Activated naive CD4-positive, alpha-beta T cell treated with anti-CD3 and anti-CD28 coated beads, Interleukin-2, amount 10 ng/mL, durations not matched to agents 7 days and 5 days (primary cell): ENCODE results near the gene ZNF816.
"Not testable (repeated sequence)": the region's sequence is repeated elsewhere in the genome, so short reads cannot be mapped to it uniquely, and the experiment has no call there.

Experiments used
- CTCF ChIA-PET: fragments of 350-600 bp; sonication (Branson Sonifier 250); formaldehyde crosslinking; loops from one replicate; lab custom pipeline; 2021; ENCODE audit warnings: antibody characterized with exemption; lab: Charles Lee
- DNase-seq: peaks from one replicate; pipeline ENCODE4 v3.0.0-alpha.2; 2020
- H3K27ac Mint-ChIP-seq: one replicate; pipeline ENCODE4 v1.8.0; 2021; ENCODE audit warnings: mild to moderate bottlenecking, moderate library complexity, mixed read lengths
- H3K27me3 Mint-ChIP-seq: one replicate; pipeline ENCODE4 v1.8.0; 2021; ENCODE audit warnings: mild to moderate bottlenecking, mixed read lengths
- H3K36me3 Mint-ChIP-seq: one replicate; pipeline ENCODE4 v1.8.0; 2021; ENCODE audit warnings: mixed read lengths
- H3K4me1 Mint-ChIP-seq: one replicate; pipeline ENCODE4 v1.8.0; 2021; ENCODE audit warnings: mixed read lengths
- H3K4me3 Mint-ChIP-seq: one replicate; pipeline ENCODE4 v1.8.0; 2021; ENCODE audit warnings: mild to moderate bottlenecking, moderate library complexity, mixed read lengths
- H3K9me3 Mint-ChIP-seq: one replicate; pipeline ENCODE4 v1.8.0; 2021; ENCODE audit warnings: mixed read lengths

The ZNF816 gene

DNA sequence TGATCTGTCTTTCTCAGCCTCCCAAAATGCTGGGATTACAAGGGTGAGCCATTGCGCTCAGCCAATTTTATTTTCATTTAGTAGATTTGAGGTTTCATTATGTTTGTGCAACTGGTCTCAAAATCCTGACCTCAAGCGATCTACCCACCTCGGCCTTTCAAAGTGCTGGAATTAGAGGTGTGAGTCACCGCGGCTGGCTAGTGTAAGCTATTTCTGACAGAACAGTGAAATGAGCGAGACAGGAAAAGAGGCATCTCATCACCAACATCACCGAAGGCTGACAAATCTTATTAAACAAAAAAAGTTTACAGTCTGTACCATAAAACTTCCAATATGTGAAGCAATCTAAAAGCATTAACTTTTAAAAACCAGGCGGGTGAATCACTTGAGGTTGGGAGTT lies 27.2 kb downstream of the ZNF816 start:
- Mint-ChIP-seq H3K27ac (no peak overlapping the region), H3K27me3 (no peaks in the 10 kb centered on the region), H3K36me3 (peaks cover 57% of the 10 kb centered on the region), H3K4me3 (no peak overlapping the region), H3K4me1 (peaks cover 8% of the 10 kb centered on the region), H3K9me3 (peaks cover 56% of the 10 kb centered on the region)
- CTCF ChIA-PET: no interaction called here
- DNase-seq: no peak

- H3K27ac Mint-ChIP-seq, H3K4me3 Mint-ChIP-seq, H3K27me3 Mint-ChIP-seq, CTCF ChIA-PET, DNase-seq: not testable (repeated sequence)
- H3K4me1 Mint-ChIP-seq: peaks cover 25% of the 10 kb centered on the region
- peaks cover 46% of the 10 kb centered on the region for H3K36me3 Mint-ChIP-seq
- peaks cover 29% of the 10 kb centered on the region for H3K9me3 Mint-ChIP-seq
Observed at GRCh38 chr19:52924641-52925040, 38.0 kb downstream of the ZNF816 start.

DNA sequence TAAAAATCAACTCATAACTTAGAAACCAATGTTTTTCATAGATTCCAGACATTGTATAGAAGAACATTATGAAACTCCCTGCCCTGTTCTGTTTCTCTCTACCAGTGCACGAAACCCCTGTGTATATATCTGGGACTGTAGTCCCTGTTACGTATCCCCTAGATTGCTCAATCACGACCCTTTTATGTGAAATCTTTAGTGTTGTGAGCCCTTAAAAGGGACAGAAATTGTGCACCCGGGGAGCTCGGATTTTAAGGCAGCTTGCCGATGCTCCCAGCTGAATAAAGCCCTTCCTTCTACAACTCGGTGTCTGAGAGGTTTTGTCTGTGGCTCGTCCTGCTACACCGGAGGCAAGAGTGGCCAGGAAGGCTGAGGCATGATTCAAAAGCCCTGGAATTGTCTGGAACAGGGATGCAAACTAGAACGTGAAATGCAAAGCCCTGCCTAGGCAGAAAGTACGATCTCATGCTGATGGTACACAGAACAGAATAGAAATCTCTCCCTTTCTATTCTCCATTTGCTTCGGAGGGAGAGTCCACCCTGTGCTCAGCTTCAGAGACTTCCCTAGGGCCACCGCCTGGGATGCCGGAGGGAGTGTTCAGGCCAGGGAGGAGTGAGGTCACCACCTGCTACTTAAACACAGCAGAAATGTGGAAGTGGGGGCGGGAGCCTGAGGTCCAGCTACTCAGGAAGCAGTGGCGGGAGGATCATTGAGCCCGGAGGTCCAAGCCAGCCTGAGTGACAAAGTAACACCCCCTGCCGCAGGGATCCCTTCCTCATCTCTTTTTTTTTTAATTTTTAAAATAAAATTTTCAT lies 38.7 kb downstream of the ZNF816 start:
- peaks cover 39% of the 10 kb centered on the region for H3K36me3 Mint-ChIP-seq
- H3K4me1 Mint-ChIP-seq: peaks cover 25% of the 10 kb centered on the region
- no peaks in the 10 kb centered on the region for H3K27me3 Mint-ChIP-seq
- peak overlapping the region; percentile 93 for H3K27ac Mint-ChIP-seq
- CTCF ChIA-PET: no interaction called here
- no peak for DNase-seq
- H3K9me3 Mint-ChIP-seq: peaks cover 25% of the 10 kb centered on the region
- H3K4me3 Mint-ChIP-seq: peak overlapping the region; percentile 88

DNA sequence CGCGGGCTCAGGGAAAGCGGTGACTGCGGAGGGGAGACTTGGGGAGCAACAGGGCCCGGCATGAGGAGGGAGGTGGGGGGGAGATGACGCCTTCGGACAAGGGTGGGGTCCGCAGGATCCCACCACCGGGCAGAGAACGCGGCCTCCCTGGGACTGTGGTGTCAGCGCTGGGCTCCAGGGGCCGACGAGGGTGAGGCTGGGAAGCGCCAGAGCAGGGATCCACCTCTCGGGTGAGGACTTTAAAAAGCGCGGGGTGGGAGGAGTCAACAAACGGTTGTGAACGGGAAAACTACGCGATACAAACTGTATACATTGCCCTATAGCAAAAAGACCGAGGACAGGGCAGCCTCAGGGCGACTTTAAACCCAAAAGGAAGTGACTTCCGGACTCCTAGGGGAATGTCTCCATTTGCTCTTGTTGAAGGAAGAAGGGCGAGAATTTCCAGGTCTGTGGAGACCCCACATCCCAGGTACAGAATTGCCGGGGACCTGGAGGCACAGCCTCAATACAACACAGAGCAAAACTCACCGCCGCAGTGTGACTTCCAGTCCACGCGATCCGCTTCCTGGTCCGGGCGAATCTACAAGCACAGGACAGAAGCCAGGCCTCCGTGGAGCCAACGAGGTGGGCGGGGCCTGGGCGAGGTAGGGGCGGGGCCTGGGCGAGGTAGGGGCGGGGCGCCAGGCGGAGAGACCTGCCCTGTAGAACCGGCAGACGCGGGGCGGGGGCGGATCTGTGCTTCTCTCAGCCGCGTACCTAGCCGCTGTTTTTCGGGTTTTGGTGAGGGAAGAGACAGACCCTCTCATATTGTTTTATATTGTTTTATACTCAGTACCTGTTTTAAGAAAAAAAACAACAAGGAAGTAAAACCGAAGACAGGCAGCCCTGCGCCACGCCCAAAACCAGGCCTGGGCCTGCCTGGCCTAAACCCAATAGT lies 39.6 kb downstream of the ZNF816 start, which contains the start of gene ZNF888:
ZNF888 (minus strand) TSS at position 588 of the 937 bp plus-strand sequence. CDS start 5,555 bp downstream, outside the sequence.
- Mint-ChIP-seq H3K27ac (peak within 1 kb of the TSS; percentile 93), H3K27me3 (no peaks in the 10 kb centered on the region), H3K9me3 (peaks cover 19% of the 10 kb centered on the region), H3K4me3 (peak within 1 kb of the TSS; percentile 88), H3K36me3 (peaks cover 31% of the 10 kb centered on the region), H3K4me1 (peaks cover 25% of the 10 kb centered on the region)
- DNase-seq: peak; percentile 90
- CTCF ChIA-PET: no interaction called here

DNA sequence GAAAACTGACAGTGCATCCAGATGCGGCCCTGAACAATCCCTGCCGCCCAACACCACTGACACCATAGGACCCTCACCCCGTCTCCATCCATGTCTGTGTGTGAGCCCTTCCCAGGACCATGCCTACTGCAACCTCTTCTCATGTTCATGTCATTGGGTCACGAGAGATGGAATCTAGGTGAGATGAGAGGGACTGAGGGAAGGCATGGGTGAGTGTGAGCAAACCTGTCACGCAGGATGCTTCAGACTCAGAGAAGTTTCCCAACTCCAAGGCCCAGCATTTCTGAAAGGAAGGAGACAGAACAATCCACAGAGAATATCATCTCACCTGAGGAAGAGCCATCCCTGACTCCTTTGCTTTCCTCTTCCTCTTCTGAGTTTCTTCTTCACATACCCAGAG lies 45.1 kb downstream of the ZNF816 start:
- Mint-ChIP-seq H3K27me3 (no peaks in the 10 kb centered on the region), H3K4me1 (peaks cover 13% of the 10 kb centered on the region), H3K4me3 (no peak overlapping the region), H3K9me3 (peaks cover 12% of the 10 kb centered on the region), H3K27ac (no peak overlapping the region), H3K36me3 (peaks cover 53% of the 10 kb centered on the region)
- DNase-seq: no peak
- CTCF ChIA-PET: no interaction called here

GRCh38 chr19:52910648-52911047 lies 52.0 kb downstream of the ZNF816 start:
- CTCF ChIA-PET: no interaction called here
- no peak for DNase-seq
- peaks cover 44% of the 10 kb centered on the region for H3K9me3 Mint-ChIP-seq
- H3K4me1 Mint-ChIP-seq: no peaks in the 10 kb centered on the region
- no peaks in the 10 kb centered on the region for H3K27me3 Mint-ChIP-seq
- peaks cover 65% of the 10 kb centered on the region for H3K36me3 Mint-ChIP-seq
- H3K27ac Mint-ChIP-seq: no peak overlapping the region
- no peak overlapping the region for H3K4me3 Mint-ChIP-seq

- H3K4me1 Mint-ChIP-seq, H3K27ac Mint-ChIP-seq, DNase-seq, CTCF ChIA-PET, H3K27me3 Mint-ChIP-seq, H3K4me3 Mint-ChIP-seq: not testable (repeated sequence)
- Mint-ChIP-seq H3K9me3 (peaks cover 50% of the 10 kb centered on the region), H3K36me3 (peaks cover 34% of the 10 kb centered on the region)
Observed at GRCh38 chr19:52904052-52904780, 58.5 kb downstream of the ZNF816 start.

- CTCF ChIA-PET: no interaction called here
- Mint-ChIP-seq H3K36me3 (peaks cover 32% of the 10 kb centered on the region), H3K27me3 (no peaks in the 10 kb centered on the region), H3K27ac (no peak overlapping the region), H3K4me1 (peaks cover 12% of the 10 kb centered on the region), H3K4me3 (no peak overlapping the region), H3K9me3 (peaks cover 43% of the 10 kb centered on the region)
- DNase-seq: no peak
Observed at GRCh38 chr19:52901842-52902241, 60.8 kb downstream of the ZNF816 start.
